B cell (primary cell): ENCODE data around the gene CATSPERZ. TPM values are rescaled to one million over a fixed set of nuclear protein-coding genes. Genes with fewer than 3 reads are reported as not detected.

Source experiments
- ATAC-seq: fragments of 200-7000 bp; cut with Tn5 transposase; one replicate; pipeline ENCODE4 v1.10.0; 2021; ENCODE audit warnings: low read depth, mild to moderate bottlenecking, moderate number of reproducible peaks, moderate library complexity
- CTCF ChIA-PET: fragments of 350-600 bp; sonication (Branson Sonifier 250); formaldehyde crosslinking; loops from one replicate; lab custom pipeline; 2021; ENCODE audit warnings: antibody characterized with exemption, inconsistent platforms; lab: Charles Lee
- POLR2A ChIA-PET: fragments of 350-600 bp; sonication (Branson Sonifier 250); formaldehyde crosslinking; loops from one replicate; lab custom pipeline; 2021; ENCODE audit warnings: antibody characterized with exemption; lab: Charles Lee
- DNase-seq: peaks from one replicate; pipeline ENCODE4 v3.0.0; 2013
- H2AFZ ChIP-seq: 2 replicates; pipeline ENCODE4 v1.6.1; 2012; ENCODE audit warnings: mild to moderate bottlenecking, low read depth, low read length; ENCODE audit not compliant: insufficient read depth, poor library complexity, severe bottlenecking
- H3K27ac ChIP-seq, 2 donors: 1 replicate in 1 of 2; 2 replicates in 1 of 2; pipeline ENCODE4 v1.5.1; 2012 to 2013; ENCODE audit warnings: low read length in 2 of 2, mild to moderate bottlenecking in 2 of 2, moderate library complexity in 1 of 2
- H3K27me3 ChIP-seq, 4 experiments: fragments of 200-600 bp in 1 of 4; sonication (generic) in 1 of 4; replicated peaks in 1 of 4; 1 replicate in 2 of 4; 2 replicates in 2 of 4; pipeline versions ENCODE4 v1.6.1 to v1.7.0; 2013 to 2016; ENCODE audit warnings: low read length in 3 of 4, mild to moderate bottlenecking in 2 of 4, mixed read lengths in 1 of 4, moderate library complexity in 1 of 4; ENCODE audit not compliant: insufficient read depth in 4 of 4, control insufficient read depth in 3 of 4; ENCODE audit errors: control extremely low read depth in 1 of 4
- H3K36me3 ChIP-seq, 2 experiments: replicated peaks in 1 of 2; 1 replicate in 1 of 2; 2 replicates in 1 of 2; pipeline versions ENCODE4 v1.6.1 to v1.7.1; 2013; ENCODE audit warnings: low read length in 1 of 2; ENCODE audit not compliant: insufficient read depth in 2 of 2, control insufficient read depth in 1 of 2; ENCODE audit errors: control extremely low read depth in 1 of 2, extremely low read depth in 1 of 2
- H3K4me1 ChIP-seq, 2 donors: fragments of 200-600 bp in 1 of 2; sonication (generic) in 1 of 2; 1 replicate in 1 of 2; 2 replicates in 1 of 2; pipeline versions ENCODE4 v1.5.1 to v1.6.1; 2013 to 2017; ENCODE audit warnings: low read length in 2 of 2; ENCODE audit not compliant: control insufficient read depth in 2 of 2, insufficient read depth in 2 of 2
- H3K4me2 ChIP-seq: replicated peaks from 2 replicates; pipeline ENCODE3; 2012; ENCODE audit warnings: mild to moderate bottlenecking, low read depth, low read length; ENCODE audit not compliant: poor library complexity, severe bottlenecking
- H3K4me3 ChIP-seq, 5 experiments: fragments of 200-600 bp in 1 of 5; sonication (generic) in 1 of 5; 1 replicate in 3 of 5; 2 replicates in 2 of 5; pipeline versions ENCODE4 v1.5.1 to v1.7.0; 2011 to 2016; ENCODE audit warnings: low read length in 4 of 5, mild to moderate bottlenecking in 4 of 5, low read depth in 2 of 5, control low read depth in 1 of 5, moderate library complexity in 1 of 5; ENCODE audit not compliant: insufficient read depth in 1 of 5; ENCODE audit errors: control extremely low read depth in 1 of 5, extremely low read depth in 1 of 5
- H3K79me2 ChIP-seq: fragments of 200-600 bp; sonication (generic); one replicate; pipeline ENCODE4 v1.6.0; 2016; ENCODE audit warnings: low read length; ENCODE audit not compliant: control insufficient read depth, insufficient read depth
- H3K9ac ChIP-seq: fragments of 200-600 bp; sonication (generic); 2 replicates; pipeline ENCODE4 v1.6.1; 2017; ENCODE audit warnings: mild to moderate bottlenecking, low read length, moderate library complexity
- H3K9me3 ChIP-seq, 3 donors: one replicate each; pipeline versions ENCODE4 v1.6.1 to v1.7.1; 2013; ENCODE audit warnings: low read length in 2 of 3; ENCODE audit not compliant: control insufficient read depth in 2 of 3, insufficient read depth in 1 of 3; ENCODE audit errors: control extremely low read depth in 1 of 3
- H4K20me1 ChIP-seq: 2 replicates; pipeline ENCODE4 v1.6.0; 2012; ENCODE audit warnings: mild to moderate bottlenecking, low read length; ENCODE audit not compliant: insufficient read depth, control insufficient read depth, poor library complexity, severe bottlenecking
- H3K27ac Mint-ChIP-seq: one replicate; pipeline ENCODE4 v1.8.0; 2021; ENCODE audit warnings: mixed read lengths
- H3K27me3 Mint-ChIP-seq: one replicate; pipeline ENCODE4 v1.8.0; 2021; ENCODE audit warnings: mixed read lengths
- H3K4me1 Mint-ChIP-seq: one replicate; pipeline ENCODE4 v1.8.0; 2021; ENCODE audit warnings: mixed read lengths
- H3K4me3 Mint-ChIP-seq: one replicate; pipeline ENCODE4 v1.8.0; 2021; ENCODE audit warnings: mixed read lengths
- H3K9me3 Mint-ChIP-seq: one replicate; pipeline ENCODE4 v1.8.0; 2022; ENCODE audit warnings: mixed read lengths; ENCODE audit not compliant: insufficient read depth
- CTCF ChIP-seq: fragments of 200-600 bp; IDR thresholded peaks from one replicate; pipeline ENCODE4 v1.8.0; 2022; ENCODE audit warnings: antibody characterized with exemption, mild to moderate bottlenecking
- EZH2 ChIP-seq: IDR thresholded peaks from 2 replicates; pipeline ENCODE4 v1.6.1; 2012; ENCODE audit warnings: borderline replicate concordance, low read depth, mild to moderate bottlenecking, moderate library complexity, low read length; ENCODE audit not compliant: insufficient read depth, poor library complexity, severe bottlenecking
- WGBS: methylation state at CpG from one replicate; pipeline ENCODE4 v1.1.5; 2013; ENCODE audit warnings: missing lambda C conversion rate; ENCODE audit not compliant: insufficient coverage; 5-methylcytosine and 5-hydroxymethylcytosine counted together
- intact Hi-C: fragments of 100-400 bp; cut with micrococcal nuclease; formaldehyde crosslinking; loops from one replicate; pipeline ENCODE4 v1.10.0; 2022
- polyA plus RNA-seq: library from polyadenylated mRNA; depleted of rRNA; stranded (reverse); fragments of >200 nt; gene quantifications from 2 replicates; pipeline ENCODE4 v1.2.3, GENCODE V29; 2012
- total RNA-seq, 2 donors: library from RNA; stranded (reverse); fragments of 120-200 nt in 1 of 2; gene quantifications; 1 replicate in 1 of 2; 2 replicates in 1 of 2; pipeline versions ENCODE4 v1.2.3 to v1.2.4, GENCODE V29; 2013 to 2022

The CATSPERZ gene
- total and polyA plus RNA-seq, 2 donors (not counting 1 experiment from before 2014, with no cell fraction given), result 0.39 TPM; not detected in 1

GRCh38 chr11:64264371-64264852, 35.7 kb upstream of the CATSPERZ start:
- Mint-ChIP-seq H3K9me3 (no peaks in the 10 kb centered on the region), H3K27ac (no peak overlapping the region), H3K4me1 (peaks cover 6% of the 10 kb centered on the region), H3K27me3 (no peaks in the 10 kb centered on the region), H3K4me3 (no peak overlapping the region)
- TF ChIP-seq EZH2 (no peak), CTCF (no peak)
- DNase-seq (no peak), ATAC-seq (no peak)
- no peaks in the 10 kb centered on the region for H4K20me1 ChIP-seq
- no peaks in the 10 kb centered on the region for H3K79me2 ChIP-seq
- H3K4me1 ChIP-seq, result peaks cover 9 to 14% of the 10 kb centered on the region in 2 donors
- WGBS, result 93% methylated on average over 8 of the region's 10 CpGs
- H2AFZ ChIP-seq, result no peak overlapping the region
- no peaks in the 10 kb centered on the region for H3K27me3 ChIP-seq
- no peak overlapping the region for H3K4me2 ChIP-seq
- intact Hi-C loops, result no loop called here
- no peak overlapping the region for H3K9ac ChIP-seq
- CTCF ChIA-PET, result interaction anchor here (0.9 to 1.4 kb wide), 4 partner anchors 13 to 60 kb away, joined by 3 to 4 read pairs (median 3); partner anchors contain the start of genes FERMT3 and PLCB3
- peaks cover 0 to 3% (median 0%) of the 10 kb centered on the region in 3 donors for H3K9me3 ChIP-seq
- H3K4me3 ChIP-seq, result no peak overlapping the region
- no peaks in the 10 kb centered on the region for H3K36me3 ChIP-seq
- POLR2A ChIA-PET, result interaction anchor here (0.6 to 1.5 kb wide), 2 partner anchors 59 to 1458 kb away, joined by 4 to 5 read pairs; partner anchors contain the start of gene FERMT3
- no peak overlapping the region for H3K27ac ChIP-seq
